Smooth muscle cell (in vitro differentiated cells): Measurements from ENCODE around the gene LARP1. TPM values are rescaled to one million over a fixed set of nuclear protein-coding genes. Genes with fewer than 3 reads are reported as not detected.
"Not testable (repeated sequence)": the region's sequence is repeated elsewhere in the genome, so short reads cannot be mapped to it uniquely, and the experiment has no call there.

Source experiments
- DNase-seq: peaks from one replicate; lab custom pipeline; 2025; ENCODE audit not compliant: unreplicated experiment; lab: John Stamatoyannopoulos, UW
- H2AFZ ChIP-seq: fragments of 200-600 bp; sonication (generic); 2 replicates; pipeline ENCODE4 v1.6.0; 2016; ENCODE audit warnings: antibody characterized with exemption, low read depth, mild to moderate bottlenecking
- H3F3A ChIP-seq: fragments of 200-600 bp; sonication (generic); 2 replicates; pipeline ENCODE4 v1.6.0; 2017; ENCODE audit warnings: antibody characterized with exemption, low read depth
- H3K27ac ChIP-seq: fragments of 200-600 bp; sonication (generic); 2 replicates; pipeline ENCODE4 v1.5.1; 2016; ENCODE audit warnings: low read depth, mild to moderate bottlenecking
- H3K27me3 ChIP-seq: fragments of 200-600 bp; sonication (generic); 2 replicates; pipeline ENCODE4 v1.6.1; 2016; ENCODE audit warnings: low read depth, mild to moderate bottlenecking
- H3K36me3 ChIP-seq: fragments of 200-600 bp; sonication (generic); 2 replicates; pipeline ENCODE4 v1.5.1; 2016; ENCODE audit warnings: low read depth
- H3K4me1 ChIP-seq: fragments of 200-600 bp; sonication (generic); 2 replicates; pipeline ENCODE4 v1.5.1; 2016; ENCODE audit warnings: low read depth
- H3K4me2 ChIP-seq: fragments of 200-600 bp; sonication (generic); 2 replicates; pipeline ENCODE4 v1.6.0; 2016; ENCODE audit warnings: mild to moderate bottlenecking
- H3K4me3 ChIP-seq: fragments of 200-600 bp; sonication (generic); 2 replicates; pipeline ENCODE4 v1.5.1; 2016; ENCODE audit warnings: mild to moderate bottlenecking
- H3K79me2 ChIP-seq: fragments of 200-600 bp; sonication (generic); 2 replicates; pipeline ENCODE4 v1.6.0; 2016; ENCODE audit warnings: low read depth, mild to moderate bottlenecking
- H3K9ac ChIP-seq: fragments of 200-600 bp; sonication (generic); 2 replicates; pipeline ENCODE4 v1.6.0; 2016; ENCODE audit warnings: low read depth
- H3K9me3 ChIP-seq: fragments of 200-600 bp; sonication (generic); replicated peaks from 2 replicates; pipeline ENCODE4 v1.5.1; 2016; ENCODE audit warnings: low read depth
- H4K20me1 ChIP-seq: fragments of 200-600 bp; sonication (generic); 2 replicates; pipeline ENCODE4 v1.6.0; 2016; ENCODE audit warnings: low read depth
- WGBS: methylation state at CpG from one replicate; pipeline ENCODE4 v1.1.7; 2016; ENCODE audit warnings: low lambda C conversion rate; 5-methylcytosine and 5-hydroxymethylcytosine counted together
- polyA plus RNA-seq: library from polyadenylated mRNA; unstranded; fragments of >200 nt; fragmentation: Nextera tagmentation; extraction: Ambion mirVana; gene quantifications from 2 replicates; pipeline ENCODE4 v1.2.1, GENCODE V29; 2016
- total RNA-seq: library from RNA; depleted of rRNA; stranded (reverse); fragments of >200 nt; gene quantifications from 2 replicates; pipeline ENCODE4 v1.2.3, GENCODE V29; 2014
- TF ChIP-seq, protein P1 (sequence below): fragments of 200-600 bp; sonication (generic); IDR thresholded peaks from 2 replicates; pipeline ENCODE4 v1.5.1; 2017; ENCODE audit warnings: borderline replicate concordance, mild to moderate bottlenecking, antibody characterized with exemption; ENCODE audit not compliant: insufficient read depth, poor library complexity, severe bottlenecking

The LARP1 gene
- total and polyA plus RNA-seq, 2 experiments from 2014 or later: 31.3 to 44.9 TPM

DNA sequence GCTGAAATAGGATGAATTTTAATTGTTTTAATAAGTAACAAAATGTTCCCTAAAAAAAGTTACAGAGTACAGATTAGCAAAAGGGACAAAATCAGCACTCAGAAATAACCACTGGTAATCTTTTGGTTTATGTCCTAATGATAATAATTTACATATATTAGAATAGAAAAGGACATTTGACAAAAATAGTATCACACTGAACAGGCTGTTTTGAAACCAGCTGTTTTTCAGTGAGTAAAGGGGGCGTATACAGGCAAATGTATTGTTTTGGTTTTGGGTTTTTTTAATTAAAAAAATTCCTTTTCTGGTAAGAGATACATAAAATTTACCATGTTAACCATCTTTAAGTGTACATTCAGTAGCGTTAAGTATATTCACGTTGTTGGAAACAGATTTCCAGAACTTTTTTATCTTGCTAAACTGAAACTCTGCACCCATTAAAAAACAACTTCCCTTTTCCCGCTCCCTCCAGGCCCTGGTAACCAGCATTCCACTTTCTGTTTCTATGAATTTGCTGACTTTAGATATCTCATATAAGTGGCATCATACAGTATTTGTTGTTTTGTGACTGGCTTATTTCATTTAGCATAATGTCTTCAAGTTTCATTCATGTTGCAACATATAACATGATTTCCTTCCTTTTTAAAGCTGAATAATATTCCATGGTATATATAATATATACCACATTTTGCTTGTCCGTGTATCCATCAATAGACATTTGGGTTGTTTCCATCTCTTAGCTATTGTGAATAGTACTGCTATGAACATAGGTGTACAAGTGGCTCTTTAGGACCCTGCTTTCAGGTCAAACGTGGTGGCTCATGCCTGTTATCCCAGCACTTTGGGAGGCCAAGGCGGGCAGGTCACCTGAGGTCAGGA is 20.6 kb upstream of the LARP1 start:
- Histone ChIP-seq H3K4me1 (no peaks in the 10 kb centered on the region), H3K4me2 (no peak overlapping the region), H3K9me3 (no peaks in the 10 kb centered on the region), H3K79me2 (no peaks in the 10 kb centered on the region), H3K36me3 (no peaks in the 10 kb centered on the region), H2AFZ (no peak overlapping the region), H3K9ac (no peak overlapping the region), H3K27me3 (no peaks in the 10 kb centered on the region), H4K20me1 (no peaks in the 10 kb centered on the region), H3F3A (no peaks in the 10 kb centered on the region), H3K4me3 (no peak overlapping the region), H3K27ac (no peak overlapping the region)
- DNase-seq: no peak
- 95% methylated on average over 7 of the region's 7 CpGs for WGBS
- TF ChIP-seq, protein P1, sequence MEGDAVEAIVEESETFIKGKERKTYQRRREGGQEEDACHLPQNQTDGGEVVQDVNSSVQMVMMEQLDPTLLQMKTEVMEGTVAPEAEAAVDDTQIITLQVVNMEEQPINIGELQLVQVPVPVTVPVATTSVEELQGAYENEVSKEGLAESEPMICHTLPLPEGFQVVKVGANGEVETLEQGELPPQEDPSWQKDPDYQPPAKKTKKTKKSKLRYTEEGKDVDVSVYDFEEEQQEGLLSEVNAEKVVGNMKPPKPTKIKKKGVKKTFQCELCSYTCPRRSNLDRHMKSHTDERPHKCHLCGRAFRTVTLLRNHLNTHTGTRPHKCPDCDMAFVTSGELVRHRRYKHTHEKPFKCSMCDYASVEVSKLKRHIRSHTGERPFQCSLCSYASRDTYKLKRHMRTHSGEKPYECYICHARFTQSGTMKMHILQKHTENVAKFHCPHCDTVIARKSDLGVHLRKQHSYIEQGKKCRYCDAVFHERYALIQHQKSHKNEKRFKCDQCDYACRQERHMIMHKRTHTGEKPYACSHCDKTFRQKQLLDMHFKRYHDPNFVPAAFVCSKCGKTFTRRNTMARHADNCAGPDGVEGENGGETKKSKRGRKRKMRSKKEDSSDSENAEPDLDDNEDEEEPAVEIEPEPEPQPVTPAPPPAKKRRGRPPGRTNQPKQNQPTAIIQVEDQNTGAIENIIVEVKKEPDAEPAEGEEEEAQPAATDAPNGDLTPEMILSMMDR: no peak

DNA sequence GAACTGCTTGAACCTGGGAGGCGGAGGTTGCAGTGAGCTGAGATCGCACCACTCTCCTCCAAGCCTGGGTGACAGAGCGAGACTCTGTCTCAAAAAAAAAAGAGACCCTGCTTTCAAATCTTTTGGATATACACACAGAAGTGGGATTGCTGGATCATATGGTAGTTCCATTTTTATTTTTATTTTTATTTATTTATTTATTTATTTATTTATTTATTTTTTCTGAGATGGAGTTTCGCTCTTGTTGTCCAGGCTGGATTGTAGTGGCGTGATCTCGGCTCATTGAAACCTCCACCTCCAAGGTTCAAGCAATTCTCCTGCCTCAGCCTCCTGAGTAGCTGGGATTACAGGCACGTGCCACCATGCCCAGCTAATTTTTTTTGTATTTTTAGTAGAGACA is 19.8 kb upstream of the LARP1 start:
- not testable (repeated sequence) for H3K79me2 ChIP-seq, H4K20me1 ChIP-seq, H3F3A ChIP-seq, H3K9ac ChIP-seq, H2AFZ ChIP-seq, H3K4me2 ChIP-seq, H3K9me3 ChIP-seq, H3K4me3 ChIP-seq, H3K27me3 ChIP-seq, H3K36me3 ChIP-seq, DNase-seq, H3K27ac ChIP-seq, H3K4me1 ChIP-seq
- WGBS: 98% methylated on average over 7 of the region's 7 CpGs

DNA sequence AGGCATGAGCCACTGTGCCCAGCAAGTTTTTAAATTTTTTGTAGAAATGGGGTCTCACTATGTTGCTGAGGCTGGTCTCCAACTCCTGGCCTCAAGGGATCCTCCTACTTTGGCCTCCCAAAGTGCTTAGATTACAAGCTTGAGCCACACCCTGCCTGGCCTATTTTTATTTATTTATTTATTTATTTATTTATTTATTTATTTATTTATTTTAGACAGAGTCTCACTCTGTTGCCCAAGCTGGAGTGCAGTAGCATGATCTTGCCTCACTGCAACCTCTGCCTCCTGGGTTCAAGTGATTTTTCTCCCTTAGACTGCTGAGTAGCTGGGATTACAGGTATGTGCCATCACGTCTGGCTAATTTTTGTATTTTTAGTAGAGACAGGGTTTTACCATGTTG is 18.8 kb upstream of the LARP1 start:
- H2AFZ ChIP-seq, H3F3A ChIP-seq, H3K4me2 ChIP-seq, H3K27me3 ChIP-seq, H3K4me1 ChIP-seq, H4K20me1 ChIP-seq, H3K9ac ChIP-seq, DNase-seq, H3K36me3 ChIP-seq, H3K4me3 ChIP-seq, H3K27ac ChIP-seq, H3K79me2 ChIP-seq, H3K9me3 ChIP-seq: not testable (repeated sequence)
- WGBS: 100% methylated on average over 1 of the region's 1 CpG

DNA sequence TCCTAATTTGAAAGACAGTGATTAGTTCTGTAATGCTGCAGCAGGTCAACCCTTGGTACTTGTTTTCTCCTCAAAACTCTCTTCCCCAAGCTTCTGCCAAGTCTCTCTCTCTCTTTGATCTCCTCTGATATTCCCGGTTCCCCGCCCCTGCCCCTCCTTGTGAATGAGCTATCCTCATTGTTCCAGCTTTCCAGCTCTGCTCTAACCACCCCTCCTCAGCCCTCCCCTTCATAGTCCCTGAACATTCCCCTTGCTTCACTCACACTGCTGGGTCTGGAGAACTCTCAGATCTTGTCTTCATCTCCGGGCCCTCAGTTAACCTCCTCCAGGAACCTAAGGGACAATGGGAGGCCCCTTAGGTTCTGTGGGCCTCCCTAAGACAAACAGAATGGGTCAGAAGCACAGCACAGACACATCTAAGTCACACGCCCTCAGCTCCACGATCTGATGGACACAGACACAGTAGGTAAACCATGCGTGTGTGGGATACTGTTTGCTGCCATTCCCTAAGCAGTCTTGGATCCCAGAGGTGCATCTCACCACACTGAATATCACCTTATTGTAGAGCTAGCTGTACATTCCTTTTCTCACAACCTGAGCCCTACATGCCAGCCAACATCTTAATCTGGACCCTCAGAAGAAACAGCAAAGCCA is 17.4 kb upstream of the LARP1 start:
- Histone ChIP-seq H3F3A (no peaks in the 10 kb centered on the region), H3K79me2 (no peaks in the 10 kb centered on the region), H3K4me3 (no peak overlapping the region), H3K27me3 (no peaks in the 10 kb centered on the region), H3K9me3 (no peaks in the 10 kb centered on the region), H3K9ac (no peak overlapping the region), H4K20me1 (no peaks in the 10 kb centered on the region), H3K36me3 (no peaks in the 10 kb centered on the region), H2AFZ (no peak overlapping the region), H3K27ac (no peak overlapping the region), H3K4me2 (no peak overlapping the region), H3K4me1 (peaks cover 7% of the 10 kb centered on the region)
- no peak for DNase-seq
- 70% methylated on average over 6 of the region's 6 CpGs for WGBS
- TF ChIP-seq, protein P1: no peak
